ENCODE results near the gene CMKLR1.

CMKLR1 gene

GRCh38 chr12:108345716-108346633, 6.9 kb upstream of the CMKLR1 start:
- TF ChIP-seq ZBTB7A (IDR thresholded peaks at IDR 0.05; ENCODE audit: low read depth), result 0 out of 2 replicates have a peak, but pooled peaks have one; percentile 25
- TF ChIP-seq USF1 (IDR thresholded peaks at IDR 0.05), result no peak
- no peak for TF ChIP-seq EGR1 (IDR thresholded peaks at IDR 0.05)
- no peak for TF ChIP-seq FOXM1 (IDR thresholded peaks at IDR 0.05; ENCODE audit: borderline replicate concordance, low read depth)
- TF ChIP-seq NFIC (IDR thresholded peaks at IDR 0.05), result no peak
- TF ChIP-seq EP300 (IDR thresholded peaks at IDR 0.05; ENCODE audit: borderline replicate concordance), result no peak
- TF ChIP-seq CREB1 (IDR thresholded peaks at IDR 0.05; ENCODE audit: low read depth), result no peak
- TF ChIP-seq TCF12 (IDR thresholded peaks at IDR 0.05; ENCODE audit: low read depth), result no peak

- TF ChIP-seq YY1 (IDR thresholded peaks at IDR 0.05; ENCODE audit: low read depth), result 0 out of 2 replicates have a peak, but pooled peaks have one; percentile 34
- TF ChIP-seq MAX (IDR thresholded peaks at IDR 0.05), result peak; percentile 52; the same call in 1 of the 2 replicates
- TF ChIP-seq EP300 (IDR thresholded peaks at IDR 0.05; ENCODE audit: borderline replicate concordance), result peak; percentile 11; the same call in 1 of the 2 replicates
- TF ChIP-seq CREB1 (IDR thresholded peaks at IDR 0.05; ENCODE audit: low read depth), result no peak
Observed at GRCh38 chr12:108342985-108343384, 3.9 kb upstream of the CMKLR1 start.

GRCh38 chr12:108341854-108342847, 3.0 kb upstream of the CMKLR1 start:
- TF ChIP-seq EGR1 (IDR thresholded peaks at IDR 0.05) (no peak), NFIC (IDR thresholded peaks at IDR 0.05) (no peak), TEAD4 (IDR thresholded peaks at IDR 0.05) (no peak)

GRCh38 chr12:108341356-108341755, 2.2 kb upstream of the CMKLR1 start:
- TF ChIP-seq MAX (IDR thresholded peaks at IDR 0.05) (no peak), TCF12 (IDR thresholded peaks at IDR 0.05; ENCODE audit: low read depth) (no peak), ZBTB7A (IDR thresholded peaks at IDR 0.05; ENCODE audit: low read depth) (no peak), CEBPB (IDR thresholded peaks at IDR 0.05) (no peak), YY1 (IDR thresholded peaks at IDR 0.05; ENCODE audit: low read depth) (no peak), TAF1 (IDR thresholded peaks at IDR 0.05; ENCODE audit: low read depth) (no peak), TEAD4 (IDR thresholded peaks at IDR 0.05) (no peak), FOXM1 (IDR thresholded peaks at IDR 0.05; ENCODE audit: borderline replicate concordance, low read depth) (no peak), EP300 (IDR thresholded peaks at IDR 0.05; ENCODE audit: borderline replicate concordance) (no peak), CREB1 (IDR thresholded peaks at IDR 0.05; ENCODE audit: low read depth) (no peak), USF1 (IDR thresholded peaks at IDR 0.05) (no peak), NFIC (IDR thresholded peaks at IDR 0.05) (no peak), RAD21 (IDR thresholded peaks at IDR 0.05; ENCODE audit: low read depth) (no peak), EGR1 (IDR thresholded peaks at IDR 0.05) (no peak), REST (IDR thresholded peaks at IDR 0.05; ENCODE audit: low read depth) (no peak)

GRCh38 chr12:108340037-108340436, 926 bp upstream of the CMKLR1 start:
- no peak for TF ChIP-seq TCF12 (IDR thresholded peaks at IDR 0.05; ENCODE audit: low read depth)
- no peak for TF ChIP-seq USF1 (IDR thresholded peaks at IDR 0.05)
- TF ChIP-seq RAD21 (IDR thresholded peaks at IDR 0.05; ENCODE audit: low read depth), result no peak
- TF ChIP-seq YY1 (IDR thresholded peaks at IDR 0.05; ENCODE audit: low read depth), result no peak
- TF ChIP-seq REST (IDR thresholded peaks at IDR 0.05; ENCODE audit: low read depth), result no peak
- no peak for TF ChIP-seq CREB1 (IDR thresholded peaks at IDR 0.05; ENCODE audit: low read depth)
- no peak for TF ChIP-seq CEBPB (IDR thresholded peaks at IDR 0.05)
- no peak for TF ChIP-seq EP300 (IDR thresholded peaks at IDR 0.05; ENCODE audit: borderline replicate concordance)
